ENCODE measurements around the gene KIAA1958. TPM values are rescaled to one million over a fixed set of nuclear protein-coding genes. Genes with fewer than 3 reads are reported as not detected.

The KIAA1958 gene
- total and polyA plus RNA-seq, 2 of the 4 experiments (the other 2 are of a cell fraction): 0.65 to 1.8 TPM

DNA sequence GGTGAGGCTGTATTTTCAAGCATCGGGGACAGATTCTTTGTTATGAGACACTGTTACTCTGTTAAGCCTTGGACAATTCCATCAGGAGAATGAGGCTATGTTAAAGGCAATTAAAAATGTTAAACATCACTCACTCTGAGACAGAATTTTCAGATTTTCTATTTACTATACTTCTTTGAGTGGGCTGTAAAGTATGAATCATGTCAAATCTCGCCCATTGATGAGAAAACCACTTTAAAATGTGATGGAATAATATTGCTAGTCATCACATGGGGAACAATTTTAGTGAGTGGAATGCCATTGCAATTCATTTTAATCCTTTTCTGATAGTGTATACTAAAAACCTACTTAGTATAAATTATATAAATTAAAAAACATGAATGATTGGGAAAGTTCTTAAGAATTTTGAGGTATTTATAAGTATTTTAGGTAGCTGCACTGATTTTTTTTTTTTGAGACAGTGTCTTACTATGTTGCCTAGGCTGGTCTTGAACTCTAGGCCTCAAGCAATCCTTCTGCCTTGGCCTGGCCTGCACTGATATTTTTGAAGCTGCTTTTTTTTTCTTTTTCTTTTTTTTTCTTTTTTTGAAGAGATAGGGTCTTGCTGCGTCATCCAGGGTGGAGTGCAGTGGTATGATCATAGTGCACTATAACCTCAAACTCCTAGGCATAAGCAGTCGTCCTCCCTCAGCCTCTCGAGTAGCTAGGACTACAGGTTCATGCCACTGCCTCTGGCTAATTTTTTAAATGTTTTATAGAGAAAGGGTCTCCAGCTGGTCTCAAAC, 73.2 kb downstream of the KIAA1958 start (continued):
- TF ChIP-seq FOS (IDR thresholded peaks at IDR 0.05; ENCODE audit: low read depth, low read length): no peak

DNA sequence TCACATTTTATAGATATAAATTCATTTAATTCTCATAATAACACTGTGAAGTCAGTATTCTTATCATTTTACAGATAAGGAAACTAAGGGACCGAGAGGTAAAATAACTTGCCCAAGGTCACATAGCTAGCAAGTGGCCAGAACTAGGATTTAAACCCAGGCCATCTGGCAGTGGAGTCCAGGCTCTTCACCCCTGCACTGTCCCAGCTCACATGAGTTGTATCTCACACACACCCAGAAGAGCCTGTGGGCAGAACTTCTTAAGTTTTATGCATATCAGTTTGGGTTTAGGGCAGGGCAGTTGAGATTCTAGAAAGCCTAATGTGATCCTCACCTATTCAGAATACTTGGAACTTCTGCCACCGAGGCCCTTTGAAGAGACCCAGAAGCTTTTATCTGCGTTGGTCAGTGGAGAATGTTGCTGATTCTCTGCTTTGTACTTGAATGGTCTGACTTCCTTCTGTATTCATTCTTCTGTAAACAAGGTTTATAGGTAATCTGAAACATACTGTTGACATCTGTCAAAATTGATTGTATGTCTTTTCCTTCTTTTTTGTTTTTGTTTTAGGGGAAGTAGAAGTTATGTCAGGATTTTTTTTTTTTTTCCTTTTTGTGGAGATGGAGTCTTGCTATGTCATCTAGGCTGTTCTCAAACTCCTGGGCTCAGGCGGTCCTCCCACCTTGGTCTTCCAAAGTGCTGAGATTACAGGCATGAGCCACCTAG, 75.8 kb downstream of the KIAA1958 start:
- H3K36me3 ChIP-seq (ENCODE audit: control insufficient read depth, insufficient read depth, low read length): no peaks in the 10 kb centered on the region
- H3K9me3 ChIP-seq (ENCODE audit: control insufficient read depth, insufficient read depth, low read length): no peaks in the 10 kb centered on the region
- no peaks in the 10 kb centered on the region for H3K9me1 ChIP-seq (ENCODE audit: insufficient read depth, low read length)
- no peak overlapping the region for H3K23ac ChIP-seq (ENCODE audit: low read depth, low read length)
- H2AK9ac ChIP-seq (replicated peaks; ENCODE audit: low read depth, low read length, poor library complexity): no peak overlapping the region
- H3K9ac ChIP-seq (ENCODE audit: low read depth, low read length): no peak overlapping the region
- BruUV-seq (replicated peaks): no TSS peak
- H3K27me3 ChIP-seq (ENCODE audit: control insufficient read depth, insufficient read depth, low read length): no peaks in the 10 kb centered on the region
- H2BK20ac ChIP-seq (ENCODE audit: low read depth, low read length): no peak overlapping the region
- H4K5ac ChIP-seq (ENCODE audit: low read depth, low read length): no peak overlapping the region
- H3K18ac ChIP-seq (ENCODE audit: low read depth, low read length): no peak overlapping the region
- H3K4ac ChIP-seq (ENCODE audit: low read depth, low read length): no peak overlapping the region
- H3K27ac ChIP-seq (ENCODE audit: insufficient read depth, low read length): no peak overlapping the region
- dilution Hi-C loops (cut with HindIII; ENCODE audit: low sequenced_read_pairs, unreplicated experiment): no loop called here
- peaks cover 2% of the 10 kb centered on the region; the same call in 1 of the 2 replicates for H3K4me1 ChIP-seq (ENCODE audit: control insufficient read depth, insufficient read depth, low read length)
- CTCF ChIA-PET: no interaction called here
- no peak for DNase-seq
- H3K4me3 ChIP-seq (ENCODE audit: insufficient read depth, low read depth, low read length): no peak overlapping the region
- no peak overlapping the region for H4K91ac ChIP-seq (ENCODE audit: insufficient read depth, low read depth, low read length)
- H2BK120ac ChIP-seq (ENCODE audit: low read depth, low read length): no peak overlapping the region
- H3K79me1 ChIP-seq (ENCODE audit: low read depth in 1 of 2, low read length in 2 of 2): no peaks in the 10 kb centered on the region; a peak in 1 of 4 replicates
- no peak overlapping the region for H3K14ac ChIP-seq (replicated peaks; ENCODE audit: low read depth, low read length)
- in situ Hi-C loops (cut with MboI; ENCODE audit: low sequenced_read_pairs): no loop called here
- POLR2A ChIA-PET (ENCODE audit: unreplicated experiment): no interaction called here
- H2AFZ ChIP-seq (replicated peaks; ENCODE audit: low read length, poor library complexity): no peak overlapping the region
- no peak overlapping the region for H2BK5ac ChIP-seq (ENCODE audit: low read depth, low read length, poor library complexity, severe bottlenecking)
- no peak overlapping the region for H2AK5ac ChIP-seq (ENCODE audit: low read depth, low read length)
- TF ChIP-seq BHLHE40 (IDR thresholded peaks at IDR 0.05; ENCODE audit: low read depth, low read length): no peak
- no peak for TF ChIP-seq MAZ (IDR thresholded peaks at IDR 0.05; ENCODE audit: borderline replicate concordance, low read depth, low read length)
- intact Hi-C loops (cut with micrococcal nuclease): no loop called here
- no peak for ATAC-seq (ENCODE audit: low read depth)
- H2BK15ac ChIP-seq (ENCODE audit: low read depth, low read length): no peak overlapping the region
- H4K8ac ChIP-seq (ENCODE audit: low read depth in 2 of 2, low read length in 2 of 2): no peak overlapping the region
- no peaks in the 10 kb centered on the region for H4K20me1 ChIP-seq (ENCODE audit: insufficient read depth, low read length)
- H3K4me2 ChIP-seq (ENCODE audit: low read depth, low read length): no peak overlapping the region
- H3K56ac ChIP-seq (ENCODE audit: extremely low read depth, insufficient read depth, low read length): no peak overlapping the region
- no CpG with 5 or more reads among the region's 4 CpGs for WGBS, 2 experiments (ENCODE audit: extremely low coverage in 2 of 2, insufficient read length in 1 of 2)
